DND-41 (cell line): ENCODE results near the gene HMGXB3.

ENCODE experiments used
- ATAC-seq: fragments of 200-7000 bp; cut with Tn5 transposase; 3 replicates; pipeline ENCODE4 v1.9.1; 2021; ENCODE audit warnings: low read depth; ENCODE audit not compliant: insufficient read depth
- DNase-seq: peaks from one replicate; pipeline ENCODE4 v3.0.0-alpha.2; 2020
- H2AFZ ChIP-seq: 2 replicates; pipeline ENCODE4 v1.6.0; 2012; ENCODE audit warnings: low read depth, low read length
- H3K27ac ChIP-seq: 2 replicates; pipeline ENCODE4 v1.5.1; 2012; ENCODE audit warnings: low read length, inconsistent platforms
- H3K27me3 ChIP-seq: fragments of 200-600 bp; sonication (generic); 2 replicates; pipeline ENCODE4 v1.6.0; 2012; ENCODE audit warnings: low read length, mild to moderate bottlenecking, inconsistent platforms; ENCODE audit not compliant: insufficient read depth, poor library complexity
- H3K36me3 ChIP-seq: 2 replicates; pipeline ENCODE4 v1.5.1; 2012; ENCODE audit warnings: low read length, inconsistent platforms; ENCODE audit not compliant: insufficient read depth
- H3K4me1 ChIP-seq: 2 replicates; pipeline ENCODE4 v1.5.1; 2012; ENCODE audit warnings: mild to moderate bottlenecking, low read length; ENCODE audit not compliant: insufficient read depth
- H3K4me2 ChIP-seq: 2 replicates; pipeline ENCODE4 v1.6.0; 2012; ENCODE audit warnings: mild to moderate bottlenecking, moderate library complexity, low read length, inconsistent platforms; ENCODE audit not compliant: insufficient read depth
- H3K4me3 ChIP-seq, 2 experiments: fragments of 200-600 bp in 1 of 2; shearing (Covaris generic) in 1 of 2; 2 replicates each; pipeline ENCODE4 v1.5.1; 2012 to 2016; ENCODE audit warnings: inconsistent platforms in 2 of 2, low read length in 2 of 2, mild to moderate bottlenecking in 2 of 2, low read depth in 1 of 2, moderate library complexity in 1 of 2
- H3K79me2 ChIP-seq: 2 replicates; pipeline ENCODE4 v1.6.0; 2012; ENCODE audit warnings: low read length, inconsistent platforms; ENCODE audit not compliant: insufficient read depth
- H3K9ac ChIP-seq: 2 replicates; pipeline ENCODE4 v1.6.0; 2012; ENCODE audit warnings: low read depth, mild to moderate bottlenecking, inconsistent platforms, low read length, moderate library complexity
- H3K9me3 ChIP-seq: 2 replicates; pipeline ENCODE4 v1.5.1; 2012; ENCODE audit warnings: low read length, moderate library complexity, mild to moderate bottlenecking, inconsistent platforms; ENCODE audit not compliant: insufficient read depth, severe bottlenecking
- H4K20me1 ChIP-seq: 2 replicates; pipeline ENCODE4 v1.6.0; 2012; ENCODE audit warnings: low read length; ENCODE audit not compliant: insufficient read depth
- EZH2 ChIP-seq: IDR thresholded peaks from 3 replicates; pipeline ENCODE4 v1.6.1; 2012; ENCODE audit warnings: borderline replicate concordance, low read depth, mild to moderate bottlenecking, moderate library complexity, low read length, inconsistent platforms; ENCODE audit not compliant: severe bottlenecking
- TF ChIP-seq, protein P1 (sequence below): IDR thresholded peaks from 2 replicates; pipeline ENCODE4 v1.5.1; 2012; ENCODE audit warnings: borderline replicate concordance, low read length, moderate library complexity, mild to moderate bottlenecking; ENCODE audit not compliant: poor library complexity, severe bottlenecking; ENCODE audit errors: extremely low read depth

The HMGXB3 gene

DNA sequence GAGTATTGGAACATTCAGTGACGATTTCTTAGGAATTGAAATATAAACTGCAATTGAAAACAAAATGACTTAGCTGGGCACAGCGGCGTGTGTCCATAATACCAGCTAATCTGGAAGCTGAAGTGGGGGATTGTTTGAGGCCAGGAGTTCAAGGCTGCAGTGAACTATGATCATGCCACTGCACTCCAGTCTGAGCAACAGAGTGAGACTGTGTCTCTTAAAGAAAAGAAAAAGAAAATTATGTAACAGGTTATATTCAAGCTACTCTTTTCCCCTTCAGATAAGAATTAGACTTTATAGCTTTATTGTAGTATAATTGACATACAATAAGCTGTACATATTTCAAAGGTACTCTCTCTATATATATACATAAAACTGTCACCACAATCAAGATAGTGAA is 33.6 kb upstream of the HMGXB3 start:
- no peaks in the 10 kb centered on the region; the same call in 1 of the 2 replicates for H3K36me3 ChIP-seq
- no peaks in the 10 kb centered on the region for H3K27me3 ChIP-seq
- H3K79me2 ChIP-seq = peaks cover 14% of the 10 kb centered on the region
- H3K9me3 ChIP-seq = no peaks in the 10 kb centered on the region
- H4K20me1 ChIP-seq = peaks cover 5% of the 10 kb centered on the region; the same call in 1 of the 2 replicates
- H3K4me1 ChIP-seq = peaks cover 6% of the 10 kb centered on the region
- no peak overlapping the region for H3K9ac ChIP-seq
- DNase-seq = no peak
- H2AFZ ChIP-seq = no peak overlapping the region
- H3K4me2 ChIP-seq = no peak overlapping the region
- no peak for TF ChIP-seq EZH2
- TF ChIP-seq, protein P1, sequence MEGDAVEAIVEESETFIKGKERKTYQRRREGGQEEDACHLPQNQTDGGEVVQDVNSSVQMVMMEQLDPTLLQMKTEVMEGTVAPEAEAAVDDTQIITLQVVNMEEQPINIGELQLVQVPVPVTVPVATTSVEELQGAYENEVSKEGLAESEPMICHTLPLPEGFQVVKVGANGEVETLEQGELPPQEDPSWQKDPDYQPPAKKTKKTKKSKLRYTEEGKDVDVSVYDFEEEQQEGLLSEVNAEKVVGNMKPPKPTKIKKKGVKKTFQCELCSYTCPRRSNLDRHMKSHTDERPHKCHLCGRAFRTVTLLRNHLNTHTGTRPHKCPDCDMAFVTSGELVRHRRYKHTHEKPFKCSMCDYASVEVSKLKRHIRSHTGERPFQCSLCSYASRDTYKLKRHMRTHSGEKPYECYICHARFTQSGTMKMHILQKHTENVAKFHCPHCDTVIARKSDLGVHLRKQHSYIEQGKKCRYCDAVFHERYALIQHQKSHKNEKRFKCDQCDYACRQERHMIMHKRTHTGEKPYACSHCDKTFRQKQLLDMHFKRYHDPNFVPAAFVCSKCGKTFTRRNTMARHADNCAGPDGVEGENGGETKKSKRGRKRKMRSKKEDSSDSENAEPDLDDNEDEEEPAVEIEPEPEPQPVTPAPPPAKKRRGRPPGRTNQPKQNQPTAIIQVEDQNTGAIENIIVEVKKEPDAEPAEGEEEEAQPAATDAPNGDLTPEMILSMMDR = no peak
- no peak for ATAC-seq
- no peak overlapping the region for H3K27ac ChIP-seq
- no peak overlapping the region for H3K4me3 ChIP-seq

DNA sequence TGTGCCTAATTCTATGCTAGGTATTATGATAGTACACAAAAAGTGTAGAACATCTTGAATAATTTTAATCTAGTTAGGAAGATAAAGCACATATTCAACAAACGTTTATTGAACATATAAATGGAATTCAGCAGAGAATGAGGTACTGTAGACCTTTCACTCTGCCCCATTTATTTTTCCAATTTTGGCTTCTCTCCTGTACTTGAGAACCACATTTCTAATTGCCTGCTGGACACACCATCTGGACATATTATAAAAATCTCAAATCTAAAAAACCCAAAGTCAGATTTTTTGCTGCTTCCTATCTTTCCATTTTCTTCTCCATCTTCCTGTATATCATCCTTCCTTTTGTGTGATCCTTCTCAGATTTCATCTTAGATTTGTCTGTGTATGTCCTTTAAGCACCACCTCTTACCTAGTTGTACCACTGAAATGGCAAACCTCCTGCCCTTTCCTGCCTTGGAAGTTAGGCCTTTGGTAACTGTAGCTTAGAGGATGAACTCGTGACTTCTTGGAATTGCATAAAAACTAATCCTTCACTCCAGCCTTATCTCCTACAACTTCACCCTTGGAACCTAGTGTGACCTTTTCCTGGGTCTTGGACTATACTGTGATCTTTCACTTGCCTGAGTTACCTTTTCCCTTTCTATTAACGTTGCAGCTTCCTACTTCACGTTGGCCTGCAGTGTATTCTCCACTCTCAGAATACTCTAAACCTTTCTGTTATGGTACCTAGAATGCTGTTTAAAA is 31.2 kb upstream of the HMGXB3 start:
- no peak overlapping the region for H3K4me3 ChIP-seq
- H3K79me2 ChIP-seq = peaks cover 13% of the 10 kb centered on the region
- peaks cover 5% of the 10 kb centered on the region; the same call in 1 of the 2 replicates for H4K20me1 ChIP-seq
- no peaks in the 10 kb centered on the region; the same call in 1 of the 2 replicates for H3K36me3 ChIP-seq
- no peak overlapping the region for H3K9ac ChIP-seq
- no peak for ATAC-seq
- H3K27me3 ChIP-seq = no peaks in the 10 kb centered on the region
- H3K4me1 ChIP-seq = no peaks in the 10 kb centered on the region
- no peak overlapping the region for H3K27ac ChIP-seq
- no peaks in the 10 kb centered on the region for H3K9me3 ChIP-seq
- H2AFZ ChIP-seq = no peak overlapping the region
- no peak for TF ChIP-seq EZH2
- TF ChIP-seq, protein P1 = no peak
- no peak overlapping the region for H3K4me2 ChIP-seq
- DNase-seq = no peak

DNA sequence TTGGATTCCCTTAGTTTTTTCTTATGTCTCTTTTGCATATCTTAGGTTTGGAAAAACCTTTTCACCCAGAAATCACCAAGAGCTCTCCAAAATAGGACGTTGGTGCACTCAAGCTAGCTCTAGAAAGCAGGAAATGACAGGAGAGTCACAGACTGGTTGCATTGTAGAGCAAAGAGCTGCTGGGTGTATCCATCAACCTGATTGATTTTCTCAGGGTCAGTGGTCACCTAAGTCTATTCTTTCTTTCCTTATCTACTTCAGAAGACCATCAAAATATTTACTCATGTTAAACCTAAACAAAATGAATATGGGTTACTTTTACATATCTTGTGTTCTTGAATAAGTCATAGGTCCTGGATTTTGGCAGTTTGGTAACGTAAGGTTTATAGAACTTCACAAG is 25.1 kb upstream of the HMGXB3 start:
- DNase-seq (no peak), ATAC-seq (no peak)
- H2AFZ ChIP-seq = no peak overlapping the region
- H3K36me3 ChIP-seq = peaks cover 21% of the 10 kb centered on the region
- no peak overlapping the region for H3K4me3 ChIP-seq
- no peaks in the 10 kb centered on the region for H3K27me3 ChIP-seq
- no peak overlapping the region for H3K27ac ChIP-seq
- H3K9ac ChIP-seq = no peak overlapping the region
- peaks cover 5% of the 10 kb centered on the region; the same call in 1 of the 2 replicates for H4K20me1 ChIP-seq
- H3K79me2 ChIP-seq = no peaks in the 10 kb centered on the region; the same call in 1 of the 2 replicates
- H3K4me2 ChIP-seq = no peak overlapping the region
- H3K9me3 ChIP-seq = no peaks in the 10 kb centered on the region
- no peak for TF ChIP-seq EZH2
- no peaks in the 10 kb centered on the region for H3K4me1 ChIP-seq

DNA sequence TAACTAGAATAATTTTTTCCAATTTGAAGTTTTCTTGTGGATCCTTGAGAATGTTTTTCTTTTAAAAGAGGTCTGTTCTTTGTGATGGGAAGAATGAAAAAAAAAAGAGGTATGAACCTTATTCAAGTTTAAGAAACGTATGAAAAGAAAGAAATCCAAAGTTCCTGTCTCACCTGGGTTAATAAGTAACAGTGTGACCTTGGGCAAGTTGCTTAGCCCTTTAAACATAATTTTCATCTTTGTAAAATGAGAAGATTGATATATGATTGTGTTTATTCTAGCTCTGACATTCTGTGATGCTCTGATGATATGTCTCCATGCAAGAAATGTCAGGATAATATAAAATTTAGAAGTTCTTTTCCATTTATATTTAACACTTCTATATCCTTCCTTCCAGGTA is 20.6 kb upstream of the HMGXB3 start:
- TF ChIP-seq EZH2 = no peak
- TF ChIP-seq, protein P1 = no peak
- H3K27ac ChIP-seq = no peak overlapping the region
- H3K9me3 ChIP-seq = no peaks in the 10 kb centered on the region
- H3K4me3 ChIP-seq = no peak overlapping the region
- no peak overlapping the region for H2AFZ ChIP-seq
- H3K4me2 ChIP-seq = no peak overlapping the region
- H3K4me1 ChIP-seq = no peaks in the 10 kb centered on the region
- peaks cover 38% of the 10 kb centered on the region for H3K36me3 ChIP-seq
- no peaks in the 10 kb centered on the region for H3K79me2 ChIP-seq
- no peak for ATAC-seq
- H3K9ac ChIP-seq = no peak overlapping the region
- H3K27me3 ChIP-seq = no peaks in the 10 kb centered on the region
- H4K20me1 ChIP-seq = no peaks in the 10 kb centered on the region; the same call in 1 of the 2 replicates
- DNase-seq = no peak
